Colon (tissue), 2 donors: ENCODE data around the gene TRAF4.
"Not testable (repeated sequence)": the region's sequence is repeated elsewhere in the genome, so short reads cannot be mapped to it uniquely, and the experiment has no call there.

Experiments
- FAIRE-seq: peaks from 2 replicates; lab custom pipeline; 2012; peaks lifted over from hg19 to GRCh38; lab: Jason Lieb, UNC
- donor health status: control.
- donor health status: control.

The TRAF4 gene

GRCh38 chr17:28733346-28733745 lies 10.5 kb upstream of the TRAF4 start:
- FAIRE-seq: no peak

- FAIRE-seq: no peak
Measured at GRCh38 chr17:28734712-28735241, 9.0 kb upstream of the TRAF4 start.

- FAIRE-seq: no peak
Measured at GRCh38 chr17:28735242-28735722, 8.5 kb upstream of the TRAF4 start.

DNA sequence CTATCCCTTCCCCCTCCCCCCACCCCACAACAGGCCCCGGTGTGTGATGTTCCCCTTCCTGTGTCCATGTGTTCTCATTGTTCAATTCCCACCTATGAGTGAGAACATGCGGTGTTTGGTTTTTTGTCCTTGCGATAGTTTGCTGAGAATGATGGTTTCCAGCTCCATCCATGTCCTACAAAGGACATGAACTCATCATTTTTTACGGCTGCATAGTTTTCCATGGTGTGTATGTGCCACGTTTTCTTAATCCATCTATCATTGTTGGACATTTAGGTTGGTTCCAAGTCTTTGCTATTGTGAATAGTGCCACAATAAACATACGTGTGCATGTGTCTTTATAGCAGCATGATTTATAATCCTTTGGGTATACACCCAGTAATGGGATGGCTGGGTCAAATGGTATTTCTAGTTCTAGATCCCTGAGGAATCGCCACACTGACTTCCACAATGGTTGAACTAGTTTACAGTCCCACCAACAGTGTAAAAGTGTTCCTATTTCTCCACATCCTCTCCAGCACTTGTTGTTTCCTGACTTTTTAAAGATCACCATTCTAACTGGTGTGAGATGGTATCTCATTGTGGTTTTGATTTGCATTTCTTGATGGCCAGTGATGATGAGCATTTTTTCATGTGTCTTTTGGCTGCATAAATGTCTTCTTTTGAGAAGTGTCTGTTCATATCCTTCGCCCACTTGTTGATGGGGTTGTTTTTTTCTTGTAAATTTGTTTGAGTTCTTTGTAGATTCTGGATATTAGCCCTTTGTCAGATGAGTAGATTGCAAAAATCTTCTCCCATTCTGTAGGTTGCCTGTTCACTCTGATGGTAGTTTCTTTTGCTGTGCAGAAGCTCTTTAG lies 7.7 kb upstream of the TRAF4 start:
- FAIRE-seq: not testable (repeated sequence)

DNA sequence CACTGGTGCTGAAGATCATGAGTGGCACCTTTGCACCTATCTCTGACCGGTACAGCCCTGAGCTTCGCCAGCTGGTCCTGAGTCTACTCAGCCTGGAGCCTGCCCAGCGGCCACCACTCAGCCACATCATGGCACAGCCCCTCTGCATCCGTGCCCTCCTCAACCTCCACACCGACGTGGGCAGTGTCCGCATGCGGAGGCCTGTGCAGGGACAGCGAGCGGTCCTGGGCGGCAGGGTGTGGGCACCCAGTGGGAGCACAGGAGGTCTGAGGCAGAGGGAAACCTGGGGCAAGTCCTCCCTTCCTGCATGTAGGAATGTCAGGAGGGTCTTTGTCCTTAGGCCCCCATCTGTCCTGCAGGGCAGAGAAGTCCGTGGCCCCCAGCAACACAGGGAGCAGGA lies 6.5 kb upstream of the TRAF4 start:
- no peak for FAIRE-seq

DNA sequence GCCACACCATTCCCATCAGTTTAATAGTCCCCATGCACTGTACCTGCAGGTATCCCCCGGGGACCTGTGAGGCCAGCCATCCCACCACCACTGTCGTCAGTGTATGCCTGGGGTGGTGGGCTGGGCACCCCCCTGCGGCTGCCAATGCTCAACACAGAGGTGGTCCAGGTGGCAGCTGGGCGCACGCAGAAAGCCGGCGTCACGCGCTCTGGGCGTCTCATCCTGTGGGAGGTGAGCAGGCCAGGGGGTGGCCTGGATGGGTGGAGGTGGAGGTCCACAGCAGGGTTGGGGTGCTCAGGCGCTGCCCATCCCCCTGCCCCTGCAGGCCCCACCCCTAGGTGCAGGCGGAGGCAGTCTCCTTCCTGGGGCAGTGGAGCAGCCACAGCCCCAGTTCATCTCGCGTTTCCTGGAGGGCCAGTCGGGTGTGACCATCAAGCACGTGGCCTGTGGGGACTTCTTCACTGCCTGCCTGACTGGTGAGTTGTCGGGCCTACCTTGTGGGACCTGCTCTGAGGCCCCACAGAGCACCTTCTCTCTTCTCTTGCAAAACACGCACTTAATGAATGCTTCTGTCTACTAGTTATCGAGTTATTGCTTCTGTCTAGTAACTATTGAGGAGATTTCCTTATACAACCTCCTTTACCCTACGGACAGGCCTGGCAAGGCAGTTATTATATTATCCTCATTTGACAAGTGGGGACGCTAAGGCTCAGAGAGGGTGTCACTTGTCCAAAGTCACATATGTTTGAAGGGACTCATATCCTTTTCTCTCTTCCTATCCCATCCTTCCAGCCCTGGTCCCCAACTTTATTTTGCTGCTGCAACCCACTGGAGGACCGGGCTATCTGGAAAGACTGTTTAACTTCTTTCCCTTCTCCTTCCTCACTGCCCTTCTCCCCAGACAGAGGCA lies 5.8 kb upstream of the TRAF4 start:
- no peak for FAIRE-seq

DNA sequence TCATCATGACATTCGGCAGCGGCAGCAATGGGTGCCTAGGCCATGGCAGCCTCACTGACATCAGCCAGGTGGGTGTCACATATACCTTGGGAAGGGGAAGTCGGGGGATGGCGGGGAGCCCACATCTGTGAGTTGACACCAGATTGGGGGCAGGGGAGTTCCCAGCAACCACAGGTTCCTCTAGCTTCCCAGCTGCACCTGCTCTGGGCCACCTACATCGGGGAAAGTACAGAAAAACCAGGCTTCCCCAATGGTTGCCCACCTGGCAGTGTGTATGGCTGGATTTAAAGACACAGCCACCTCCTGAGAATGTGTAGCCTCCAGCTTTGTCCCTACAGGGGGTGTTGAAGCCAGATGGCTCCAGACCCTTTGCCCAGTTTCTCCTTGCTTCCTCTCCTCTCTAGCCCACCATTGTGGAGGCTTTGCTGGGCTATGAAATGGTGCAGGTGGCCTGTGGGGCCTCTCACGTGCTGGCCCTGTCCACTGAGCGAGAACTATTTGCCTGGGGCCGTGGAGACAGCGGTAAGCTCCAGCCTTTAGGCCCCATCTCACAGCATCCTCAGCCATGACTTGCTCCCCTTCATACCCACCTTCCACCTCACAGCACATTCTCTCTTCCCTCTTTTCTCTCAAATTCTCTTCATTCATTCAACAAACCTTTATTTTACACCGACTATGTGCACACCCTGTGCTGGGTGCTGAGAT lies 5.0 kb upstream of the TRAF4 start:
- FAIRE-seq: no peak

DNA sequence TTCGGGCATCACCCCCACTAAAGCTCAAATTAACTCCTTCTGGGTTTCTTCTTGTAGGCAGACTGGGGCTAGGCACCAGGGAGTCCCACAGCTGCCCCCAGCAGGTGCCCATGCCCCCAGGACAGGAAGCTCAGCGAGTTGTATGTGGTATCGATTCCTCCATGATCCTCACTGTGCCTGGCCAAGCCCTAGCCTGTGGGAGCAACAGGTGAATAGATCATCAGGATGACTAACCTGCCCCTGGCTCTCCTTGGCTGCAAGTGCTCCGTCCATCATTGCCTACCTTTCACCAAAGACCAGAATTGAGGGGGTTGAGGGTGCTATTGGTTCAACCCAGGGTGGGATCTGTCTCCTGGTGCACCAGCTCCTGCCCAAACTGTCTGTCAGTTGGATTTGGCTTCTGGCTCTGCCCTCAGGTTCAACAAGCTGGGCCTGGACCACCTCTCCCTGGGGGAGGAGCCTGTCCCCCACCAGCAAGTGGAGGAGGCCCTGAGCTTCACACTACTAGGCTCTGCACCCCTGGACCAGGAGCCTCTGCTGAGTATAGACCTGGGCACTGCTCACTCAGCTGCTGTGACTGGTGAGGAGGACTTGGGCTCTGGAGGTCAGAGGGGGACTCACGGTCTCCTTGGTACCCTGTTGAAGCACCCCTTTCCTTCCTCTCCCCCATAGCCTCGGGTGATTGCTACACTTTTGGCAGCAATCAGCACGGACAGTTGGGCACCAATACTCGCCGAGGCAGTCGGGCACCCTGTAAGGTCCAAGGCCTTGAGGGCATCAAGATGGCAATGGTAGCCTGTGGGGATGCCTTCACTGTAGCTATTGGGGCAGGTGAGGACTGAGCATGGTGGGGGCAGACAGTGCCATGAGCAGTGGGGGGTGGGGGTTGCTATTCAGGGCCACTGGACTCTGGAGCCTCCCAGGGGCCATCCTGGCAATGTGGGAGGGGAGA lies 3.1 kb upstream of the TRAF4 start:
- FAIRE-seq: no peak

DNA sequence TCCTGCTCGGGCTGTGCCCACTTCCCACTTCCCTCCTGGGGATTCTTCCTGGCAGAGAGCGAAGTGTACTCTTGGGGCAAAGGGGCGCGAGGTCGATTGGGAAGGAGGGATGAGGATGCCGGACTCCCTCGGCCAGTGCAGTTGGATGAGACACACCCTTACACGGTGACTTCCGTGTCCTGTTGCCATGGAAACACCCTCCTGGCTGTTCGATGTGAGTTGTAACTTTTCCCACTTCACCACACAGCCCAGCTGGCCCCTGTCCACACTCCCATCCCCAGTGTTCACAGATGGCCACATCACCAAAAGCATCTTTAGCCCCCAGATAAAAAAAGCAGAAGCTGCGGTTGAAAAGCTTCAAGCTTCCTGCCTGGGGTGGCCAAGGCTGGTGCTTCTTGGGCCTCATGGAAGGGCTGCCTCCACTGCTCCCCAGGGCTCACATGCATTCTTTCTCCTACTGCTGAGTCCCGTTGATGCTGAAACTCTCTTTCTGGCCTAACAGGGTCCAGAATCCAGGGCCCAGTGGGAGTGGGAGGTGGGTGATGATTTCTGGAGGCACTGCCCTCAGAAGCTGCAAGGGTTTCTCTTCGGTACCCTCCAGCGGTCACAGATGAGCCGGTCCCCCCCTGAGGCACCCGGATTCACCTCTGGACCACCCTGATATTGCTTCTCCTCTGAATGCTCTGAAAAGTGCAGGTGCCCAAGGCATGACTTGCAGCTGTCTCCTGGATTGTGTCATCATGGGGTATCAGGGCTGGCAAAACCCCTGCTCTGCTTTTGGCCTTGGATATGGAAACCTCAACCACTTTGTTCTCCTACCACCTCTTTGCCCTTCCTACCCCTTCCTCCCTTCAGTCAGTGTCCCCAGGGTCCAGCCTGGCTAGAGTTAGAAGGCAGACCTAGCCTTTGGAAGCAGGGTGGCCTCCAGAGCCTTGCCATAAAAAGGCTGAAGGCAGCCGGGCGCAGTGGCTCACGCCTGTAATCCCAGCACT lies 2.2 kb upstream of the TRAF4 start:
- FAIRE-seq: no peak

DNA sequence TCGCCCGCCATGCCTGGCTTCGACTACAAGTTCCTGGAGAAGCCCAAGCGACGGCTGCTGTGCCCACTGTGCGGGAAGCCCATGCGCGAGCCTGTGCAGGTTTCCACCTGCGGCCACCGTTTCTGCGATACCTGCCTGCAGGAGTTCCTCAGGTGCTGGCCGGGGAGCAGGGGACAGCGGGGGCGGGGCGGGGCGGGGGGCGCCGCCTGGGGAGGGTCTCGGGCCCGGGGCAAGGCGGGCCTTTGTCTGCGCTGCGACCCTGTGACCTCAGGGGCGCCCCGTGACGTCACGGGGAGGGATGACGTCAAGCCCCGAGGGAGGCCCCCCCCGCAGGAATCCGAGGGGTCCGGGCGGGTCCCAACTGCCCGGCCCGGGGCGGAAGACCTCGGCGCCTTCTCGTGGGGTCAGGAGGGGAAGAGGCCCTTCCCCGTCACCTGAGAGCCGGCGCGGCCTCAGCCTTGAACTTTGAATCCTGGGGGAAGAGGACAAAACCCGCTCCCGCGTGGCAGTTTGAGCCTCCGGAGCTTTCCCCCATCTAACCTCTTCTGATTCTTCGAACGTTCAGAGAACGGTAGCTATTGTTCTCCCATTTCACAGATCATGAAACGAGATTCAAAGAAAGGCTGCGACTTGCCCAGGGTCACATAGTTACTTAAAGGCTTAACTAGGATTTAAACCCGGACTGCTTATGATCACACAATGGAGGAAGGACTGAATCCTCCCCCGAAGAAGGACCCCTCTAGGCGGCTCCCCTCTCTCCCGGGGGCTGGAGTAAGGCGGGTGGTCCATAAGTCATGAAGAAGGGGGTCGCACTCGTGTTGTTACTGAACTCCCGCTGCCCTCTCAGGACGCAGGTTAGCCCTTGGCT lies 527 bp downstream of the TRAF4 start:
- no peak for FAIRE-seq

DNA sequence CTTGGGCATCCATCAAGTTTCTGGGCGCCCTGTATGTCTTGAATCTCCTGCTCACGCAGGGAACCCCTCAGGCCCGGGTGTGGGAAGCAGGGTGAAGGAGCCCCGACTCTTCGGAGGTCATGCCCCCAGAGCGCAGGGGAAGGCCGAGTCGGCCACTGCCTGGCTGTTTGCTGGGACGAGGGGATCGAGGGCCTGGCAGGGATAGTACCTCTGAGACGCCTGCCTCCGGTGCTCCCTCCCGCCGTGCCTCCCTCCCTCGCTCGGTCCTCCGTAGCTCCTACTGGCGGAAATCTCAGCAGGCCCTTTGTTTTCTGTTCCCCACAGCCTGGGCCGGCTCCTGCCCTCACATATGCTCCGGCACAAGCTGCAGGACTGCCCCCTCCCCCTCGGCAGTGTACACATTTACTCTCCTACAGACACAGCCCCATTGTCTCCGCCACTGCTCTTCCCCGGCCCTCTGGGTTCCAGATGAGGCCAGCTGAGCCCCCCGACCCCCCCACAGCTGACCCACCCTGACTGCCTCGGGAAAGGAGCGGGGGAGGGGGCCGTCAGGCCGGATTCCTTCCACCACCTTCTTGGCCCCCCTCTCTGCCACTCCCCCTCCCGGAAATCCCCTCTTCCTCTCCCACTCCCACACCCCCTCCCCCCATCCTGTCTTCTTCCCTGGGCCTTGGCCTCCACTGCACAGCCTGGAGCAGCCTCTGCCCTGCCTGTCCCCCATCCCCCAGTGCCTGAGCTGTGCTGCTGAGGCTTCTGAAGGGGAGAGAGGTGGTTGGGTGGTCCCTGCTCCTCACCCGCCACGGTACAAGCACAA lies 1.4 kb downstream of the TRAF4 start:
- FAIRE-seq: no peak

- FAIRE-seq: no peak
Measured at GRCh38 chr17:28745786-28746411, 2.1 kb downstream of the TRAF4 start.

GRCh38 chr17:28746611-28747050 lies 2.8 kb downstream of the TRAF4 start:
- no peak for FAIRE-seq

- no peak for FAIRE-seq
Measured at GRCh38 chr17:28747051-28747691, 3.4 kb downstream of the TRAF4 start.

GRCh38 chr17:28747801-28748750 lies 4.3 kb downstream of the TRAF4 start:
- no peak for FAIRE-seq
